ENCODE results near the gene NDFIP1. TPM values are rescaled to one million over a fixed set of nuclear protein-coding genes. Genes with fewer than 3 reads are reported as not detected.

The NDFIP1 gene
- total and polyA plus RNA-seq, 2 of the 8 experiments (the other 6 are each of a cell fraction or from before 2014, with no cell fraction given): 8.8 to 27.1 TPM

- H4K8ac ChIP-seq (ENCODE audit: extremely low read depth, insufficient read depth, low read length): no peak overlapping the region
- H3K4ac ChIP-seq (replicated peaks; ENCODE audit: insufficient read length, low read depth, low read length): no peak overlapping the region
- H3K18ac ChIP-seq (ENCODE audit: extremely low read depth, low read length): no peak overlapping the region
- ChIA-PET POLR2A (ENCODE audit: partially characterized antibody) (interaction anchor here (0.8 kb wide), 1 partner anchor 12 kb away, joined by 3 read pairs; no protein-coding TSS in a partner anchor), CTCF (ENCODE audit: partially characterized antibody) (interaction anchor here (0.7 kb wide), 1 partner anchor 13 kb away, joined by 3 read pairs; no protein-coding TSS in a partner anchor)
- no peak overlapping the region for H3K23ac ChIP-seq (ENCODE audit: insufficient read length)
- no peak overlapping the region for H2BK5ac ChIP-seq (ENCODE audit: low read depth, low read length)
- H3K4me3 ChIP-seq (ENCODE audit: extremely low read depth in 1 of 4, insufficient read depth in 2 of 4, low read depth in 3 of 4, low read length in 4 of 4): no peak overlapping the region
- FAIRE-seq (no peak), DNase-seq (ENCODE audit: low read depth in 1 of 2, low spot score in 2 of 2) (no peak)
- no peak overlapping the region for H3K27ac ChIP-seq (ENCODE audit: low read depth, low read length)
- no peak overlapping the region for H4K5ac ChIP-seq (ENCODE audit: insufficient read length, low read depth, low read length)
- H3K79me2 ChIP-seq (ENCODE audit: control insufficient read depth in 1 of 2, insufficient read depth in 2 of 2, low read length in 2 of 2): no peaks in the 10 kb centered on the region
- H3K14ac ChIP-seq (ENCODE audit: insufficient read length): no peak overlapping the region
- H2BK15ac ChIP-seq (ENCODE audit: low read length): no peak overlapping the region
- H2AFZ ChIP-seq (ENCODE audit: low read length): peak overlapping the region; percentile 23; the same call in 1 of the 2 replicates
- no peaks in the 10 kb centered on the region for H3K27me3 ChIP-seq (replicated peaks in 1 of 4; ENCODE audit: control insufficient read depth in 3 of 4, extremely low read depth in 1 of 4, insufficient read depth in 3 of 4, low read length in 3 of 4)
- peak overlapping the region; percentile 56 for H4K91ac ChIP-seq (replicated peaks; ENCODE audit: insufficient read length, low read length)
- H3K23me2 ChIP-seq (ENCODE audit: low read depth, low read length): no peaks in the 10 kb centered on the region
- H3K56ac ChIP-seq (replicated peaks; ENCODE audit: insufficient read length, low read depth, low read length): no peak overlapping the region
- peak overlapping the region; percentile 12 for H2BK120ac ChIP-seq (replicated peaks; ENCODE audit: low read depth, low read length)
- WGBS, 2 experiments (ENCODE audit: extremely low coverage in 1 of 2, insufficient coverage in 1 of 2, insufficient read length in 1 of 2, insufficient replicate concordance in 2 of 2, low coverage in 1 of 2, low lambda C conversion rate in 2 of 2, missing lambda C conversion rate in 1 of 2): 87% methylated on average over 9 of the region's 9 CpGs; no CpG with 5 or more reads in 1 of the 2 experiments
- no peaks in the 10 kb centered on the region; a peak in 1 of 8 replicates for H3K36me3 ChIP-seq (ENCODE audit: control insufficient read depth in 2 of 4, insufficient read depth in 4 of 4, low read length in 3 of 4)
- no peak overlapping the region for H2AK5ac ChIP-seq (ENCODE audit: low read depth, low read length)
- H2BK20ac ChIP-seq (ENCODE audit: low read length): 0 out of 2 replicates have a peak overlapping the region, but pooled peaks have one; percentile 89
- no peak overlapping the region for H3K4me2 ChIP-seq (ENCODE audit: insufficient read depth in 1 of 2, low read depth in 2 of 2, low read length in 2 of 2)
- no peak overlapping the region for H2BK12ac ChIP-seq (ENCODE audit: low read depth, low read length)
- H3K79me1 ChIP-seq (ENCODE audit: low read depth, low read length): no peaks in the 10 kb centered on the region
- H3K9me3 ChIP-seq (ENCODE audit: insufficient read depth in 2 of 2, low read depth in 1 of 2, low read length in 1 of 2): no peaks in the 10 kb centered on the region
- H4K20me1 ChIP-seq (replicated peaks in 1 of 2; ENCODE audit: control insufficient read depth in 1 of 2, insufficient read depth in 2 of 2, low read length in 2 of 2): no peaks in the 10 kb centered on the region
- no peak overlapping the region for H3K9ac ChIP-seq (replicated peaks in 1 of 4; ENCODE audit: extremely low read depth in 1 of 4, low read depth in 3 of 4, low read length in 3 of 4)
- peaks cover 0 to 12% (median 5%) of the 10 kb centered on the region in 4 experiments; a peak in 3 of 7 replicates for H3K4me1 ChIP-seq (replicated peaks in 1 of 4; ENCODE audit: control insufficient read depth in 3 of 4, insufficient read depth in 4 of 4, low read length in 3 of 4)
- no peak for TF ChIP-seq CTBP2 (IDR thresholded peaks at IDR 0.05; ENCODE audit: borderline replicate concordance, insufficient read depth, insufficient read length, low read length)
- TF ChIP-seq, protein P1, sequence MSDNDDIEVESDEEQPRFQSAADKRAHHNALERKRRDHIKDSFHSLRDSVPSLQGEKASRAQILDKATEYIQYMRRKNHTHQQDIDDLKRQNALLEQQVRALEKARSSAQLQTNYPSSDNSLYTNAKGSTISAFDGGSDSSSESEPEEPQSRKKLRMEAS (IDR thresholded peaks at IDR 0.05): no peak
- TF ChIP-seq YY1 (IDR thresholded peaks at IDR 0.05; ENCODE audit: low read depth, low read length): no peak
- TF ChIP-seq, protein P2, sequence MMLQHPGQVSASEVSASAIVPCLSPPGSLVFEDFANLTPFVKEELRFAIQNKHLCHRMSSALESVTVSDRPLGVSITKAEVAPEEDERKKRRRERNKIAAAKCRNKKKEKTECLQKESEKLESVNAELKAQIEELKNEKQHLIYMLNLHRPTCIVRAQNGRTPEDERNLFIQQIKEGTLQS (IDR thresholded peaks at IDR 0.05; ENCODE audit: insufficient read depth, low read depth, low read length): no peak
- no peak for TF ChIP-seq CBX8 (IDR thresholded peaks at IDR 0.05; ENCODE audit: borderline replicate concordance, low read depth, low read length)
- TF ChIP-seq TAF7 (optimal IDR thresholded peaks at IDR 0.05; ENCODE audit: borderline replicate concordance, low read depth, low read length): no peak
- TF ChIP-seq KDM1A (IDR thresholded peaks at IDR 0.05; ENCODE audit: borderline replicate concordance, low read length): no peak
- TF ChIP-seq JUN (IDR thresholded peaks at IDR 0.05; ENCODE audit: low read depth, low read length): no peak
- TF ChIP-seq PHF8 (conservative IDR thresholded peaks at IDR 0.05; ENCODE audit: low read depth, low read length): no peak
- TF ChIP-seq EP300 (IDR thresholded peaks at IDR 0.05; ENCODE audit: borderline replicate concordance in 1 of 2, low read depth in 2 of 2, low read length in 2 of 2): no peak
Observed at GRCh38 chr5:142097681-142098080, 10.9 kb upstream of the NDFIP1 start.
